Stimulated activated CD4-positive, alpha-beta T cell treated with anti-CD3 and anti-CD28 coated beads, Interleukin-15, amount 100 ng/mL, for 1 hour (primary cell): ENCODE measurements around the gene SENP1.

Experiments
- DNase-seq, 2 donors: peaks; one replicate each; pipeline ENCODE4 v3.0.0-alpha.2; 2020; ENCODE audit warnings: low read depth in 1 of 2, low spot score in 1 of 2

The SENP1 gene

DNA sequence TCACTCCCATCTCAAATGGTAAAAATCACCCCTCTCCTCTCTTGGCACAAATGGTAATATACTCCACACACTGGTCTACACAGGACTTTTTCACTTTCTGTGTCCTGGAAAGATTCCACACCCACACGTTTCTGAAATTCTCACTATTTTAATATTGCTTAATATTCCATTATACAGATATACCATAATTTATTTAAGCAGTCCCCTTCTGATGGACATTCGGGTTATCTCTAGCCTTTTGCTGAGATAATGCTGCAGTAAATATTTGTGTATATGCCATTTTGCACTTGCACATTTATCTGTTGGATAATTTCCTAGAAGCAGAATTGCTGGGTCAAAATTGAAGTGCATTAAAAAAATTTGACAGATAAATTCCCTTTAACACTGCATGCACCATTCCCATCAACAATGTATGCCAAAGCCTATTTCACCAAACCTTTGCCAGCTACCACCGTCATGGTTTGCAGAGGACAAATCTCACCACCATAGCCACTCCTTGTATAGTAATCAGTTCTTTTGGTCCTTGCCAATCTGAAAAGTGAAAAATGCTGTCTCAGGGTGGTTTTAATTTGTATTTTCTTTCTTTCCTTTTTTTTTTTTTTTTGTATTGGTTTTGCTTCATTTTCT lies 86.1 kb downstream of the SENP1 start:
- no peak for DNase-seq

DNA sequence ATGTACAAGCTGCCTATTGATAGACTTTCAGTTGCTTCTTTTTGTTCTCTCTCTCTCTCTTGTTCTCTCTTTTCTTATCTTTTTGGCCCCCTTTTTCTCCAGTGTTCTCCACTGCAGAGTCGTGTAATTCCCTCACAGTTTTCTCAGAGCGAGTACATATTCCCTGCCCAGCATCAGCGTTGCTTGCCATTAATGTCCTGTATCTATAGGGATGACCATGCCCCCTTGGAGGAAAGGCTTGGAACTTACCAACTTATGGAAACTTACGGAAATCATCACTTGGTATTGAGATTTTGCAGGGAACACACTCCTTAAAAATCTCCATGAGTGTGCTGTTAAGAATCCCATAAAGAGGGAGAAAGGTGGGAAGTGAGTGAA lies 87.3 kb downstream of the SENP1 start:
- no peak for DNase-seq

DNA sequence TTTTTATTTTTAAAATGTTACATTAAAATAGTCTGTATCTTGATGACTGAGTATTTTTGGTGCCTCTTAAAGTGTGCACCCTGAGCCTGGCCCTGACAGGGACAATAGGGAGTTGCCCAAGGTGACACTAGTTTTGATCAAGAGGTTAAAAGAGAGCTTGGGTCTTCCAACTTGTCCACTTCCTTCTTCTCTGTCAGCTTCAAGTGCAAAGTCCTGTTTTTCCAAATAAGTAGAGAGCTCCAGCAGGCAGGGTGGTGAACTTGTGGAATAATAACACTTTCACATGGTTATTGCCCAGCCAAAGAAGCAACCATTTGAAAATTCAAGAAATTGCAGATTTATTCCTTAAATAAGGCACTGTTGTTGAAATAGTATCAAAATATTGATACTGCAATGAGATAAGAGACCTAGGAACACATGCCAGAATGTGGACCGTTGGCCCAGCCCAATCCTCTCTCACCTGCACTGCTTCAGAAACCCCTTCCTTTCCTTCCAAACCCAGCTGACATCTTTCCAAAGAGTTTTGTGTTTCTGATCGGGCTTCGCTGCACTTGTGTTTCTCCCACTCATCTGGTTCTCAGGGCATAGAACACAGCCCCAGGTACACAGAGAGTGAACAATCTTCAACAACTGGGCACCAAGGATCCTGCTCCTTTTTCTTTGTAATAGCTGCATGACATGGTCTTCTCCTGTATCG lies 87.8 kb downstream of the SENP1 start:
- DNase-seq, result no peak

DNA sequence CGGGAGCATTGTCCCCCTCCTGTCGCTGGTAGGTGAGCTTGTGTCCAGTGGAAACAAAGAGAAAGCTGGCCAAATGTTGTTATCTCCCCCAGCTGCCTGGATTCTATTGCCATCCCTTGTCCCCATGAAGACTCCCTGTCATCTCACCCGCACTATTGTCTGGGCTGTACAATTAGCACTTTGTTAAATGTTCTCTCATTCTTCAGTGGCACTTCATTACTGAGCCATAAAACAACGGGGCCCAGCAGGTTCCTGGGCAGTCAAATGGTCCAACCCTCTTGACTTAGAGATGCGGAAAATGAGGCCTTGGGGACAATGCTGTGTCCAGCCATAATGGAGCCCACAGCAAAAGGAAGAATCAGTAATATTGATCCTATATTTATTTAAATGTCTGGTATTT lies 88.4 kb downstream of the SENP1 start:
- DNase-seq, result no peak

DNA sequence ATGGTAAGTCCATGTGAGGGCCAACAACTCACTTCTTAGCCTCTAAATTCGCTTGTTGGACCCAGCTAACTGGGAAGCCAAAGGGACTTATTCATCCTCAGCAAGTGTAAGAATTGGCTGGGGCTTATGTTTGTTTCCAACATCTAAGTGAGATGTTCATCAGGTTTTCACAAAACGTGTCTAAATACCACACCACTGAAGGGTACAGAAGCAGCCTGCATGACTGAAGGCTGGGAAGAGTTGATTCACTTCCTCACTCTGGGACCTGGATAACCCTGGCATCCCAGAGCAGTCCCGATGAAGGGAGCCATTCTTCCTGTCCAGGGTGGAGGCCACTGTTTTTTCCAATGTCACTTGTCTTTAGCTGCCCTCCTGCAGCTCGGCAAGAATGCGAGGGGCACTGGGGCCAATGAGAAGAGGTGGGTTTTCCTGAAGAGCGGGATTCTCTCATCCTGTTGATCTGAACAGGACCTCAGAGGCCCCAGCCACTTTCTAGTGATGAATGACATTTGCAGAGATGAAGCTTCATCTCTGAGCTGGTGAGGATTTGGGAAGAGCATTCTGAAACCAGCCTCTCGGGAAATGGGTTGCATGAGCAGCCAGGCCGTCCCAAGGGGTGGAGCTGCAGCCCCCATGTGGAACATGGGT lies 89.4 kb downstream of the SENP1 start:
- DNase-seq, result no peak

DNA sequence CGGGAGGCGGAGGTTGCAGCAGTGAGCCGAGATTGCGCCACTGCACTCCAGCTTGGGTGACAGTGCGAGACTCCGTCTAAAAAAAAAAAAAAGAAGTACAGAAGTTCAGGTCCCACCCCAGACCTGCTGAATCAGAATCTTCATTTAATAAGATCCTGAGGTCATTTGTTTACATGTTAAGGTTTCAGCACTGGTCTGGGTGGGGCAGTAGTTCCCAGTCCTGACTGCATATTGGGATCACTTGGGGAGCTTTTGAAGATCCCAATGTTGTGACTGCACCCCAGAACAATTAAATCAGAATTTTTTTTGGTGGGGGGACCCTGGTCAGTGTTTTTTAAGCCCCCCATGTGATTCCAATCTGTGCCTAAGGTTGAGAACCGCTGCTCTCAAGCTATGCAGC lies 89.9 kb downstream of the SENP1 start:
- DNase-seq, result no peak

DNA sequence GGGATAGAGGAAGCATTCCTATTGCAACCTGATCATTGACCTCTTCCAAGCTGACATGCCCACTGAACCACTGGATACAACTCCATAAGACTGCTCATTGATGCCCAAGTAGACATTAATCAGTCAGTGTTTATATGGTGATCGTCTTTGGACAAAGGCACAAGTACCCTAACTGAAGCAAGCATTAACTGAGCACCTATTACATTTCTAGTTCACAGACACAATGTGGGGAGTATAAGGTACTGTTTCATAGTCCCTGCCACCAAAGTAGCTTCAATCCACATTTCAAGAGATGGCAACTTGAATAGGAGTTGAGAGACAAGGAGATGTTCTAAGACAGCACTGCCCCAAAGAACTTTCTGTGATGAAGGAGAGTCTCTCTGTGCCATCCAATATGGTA lies 90.8 kb downstream of the SENP1 start:
- no peak for DNase-seq

DNA sequence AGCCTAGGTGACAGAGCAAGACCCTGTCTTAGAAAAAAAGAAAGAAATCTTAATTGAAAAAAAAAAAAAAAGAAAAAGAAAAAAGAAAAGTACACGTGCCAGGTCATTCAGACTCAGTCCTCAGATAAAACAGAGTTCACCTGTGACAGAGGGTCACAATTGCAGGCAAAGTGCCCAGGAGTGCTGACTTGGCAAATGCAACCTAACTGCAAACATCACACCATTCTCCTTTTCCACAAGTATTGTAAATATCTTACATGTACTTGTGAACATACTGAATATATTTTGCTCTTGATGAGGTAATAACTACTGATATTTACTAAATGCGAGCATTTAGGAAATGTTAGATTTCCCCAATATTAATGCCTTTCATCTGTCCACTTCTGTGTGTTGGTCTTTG lies 92.6 kb downstream of the SENP1 start:
- no peak for DNase-seq

DNA sequence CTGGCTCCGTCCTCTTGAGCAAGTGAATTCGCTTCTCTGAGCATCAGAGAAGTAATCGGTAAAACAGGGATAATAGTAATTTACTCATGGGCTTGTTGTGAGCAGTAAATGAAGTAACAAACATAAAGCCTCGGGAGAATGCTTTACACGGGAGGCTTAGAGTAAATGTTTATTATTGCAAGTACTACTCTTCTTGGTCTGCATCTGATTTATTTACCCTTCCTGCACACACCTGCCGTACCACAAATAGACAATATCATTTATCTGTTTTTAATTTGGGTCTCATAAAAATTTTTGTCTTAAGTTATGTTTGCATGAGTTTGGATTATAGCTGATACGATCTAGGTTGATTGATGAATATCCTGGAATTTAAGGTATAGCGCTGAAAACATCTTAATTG lies 93.8 kb downstream of the SENP1 start:
- DNase-seq, result no peak

DNA sequence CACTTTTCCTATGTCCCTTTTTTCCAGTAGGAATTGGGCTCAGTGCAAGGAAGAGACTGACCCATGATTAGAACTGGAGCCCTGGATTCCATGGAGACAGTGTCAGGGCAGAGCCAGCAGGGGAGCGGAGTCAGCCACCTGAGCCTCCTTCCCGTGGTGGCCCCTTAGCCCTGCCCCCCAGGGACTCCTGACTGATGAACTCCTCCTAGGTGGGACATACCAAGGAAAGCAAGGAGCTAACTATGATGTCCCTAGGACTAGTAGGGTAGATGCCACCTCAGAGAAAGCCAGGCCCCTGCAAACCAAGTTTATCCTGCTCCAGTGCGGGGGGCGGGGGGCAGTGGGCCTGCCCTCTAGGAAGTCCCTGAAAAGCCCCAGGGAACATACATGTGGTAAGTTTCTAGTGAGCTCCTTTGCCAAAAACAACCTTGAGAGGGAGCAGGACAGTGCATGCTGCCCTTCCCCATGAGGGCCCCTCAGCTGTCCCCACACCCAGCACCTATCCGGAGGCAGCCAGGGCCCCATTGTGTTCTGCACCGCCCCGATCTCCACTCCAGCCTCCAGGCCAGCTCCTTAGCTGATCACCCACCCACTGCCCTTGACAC lies 95.4 kb downstream of the SENP1 start:
- no peak for DNase-seq

DNA sequence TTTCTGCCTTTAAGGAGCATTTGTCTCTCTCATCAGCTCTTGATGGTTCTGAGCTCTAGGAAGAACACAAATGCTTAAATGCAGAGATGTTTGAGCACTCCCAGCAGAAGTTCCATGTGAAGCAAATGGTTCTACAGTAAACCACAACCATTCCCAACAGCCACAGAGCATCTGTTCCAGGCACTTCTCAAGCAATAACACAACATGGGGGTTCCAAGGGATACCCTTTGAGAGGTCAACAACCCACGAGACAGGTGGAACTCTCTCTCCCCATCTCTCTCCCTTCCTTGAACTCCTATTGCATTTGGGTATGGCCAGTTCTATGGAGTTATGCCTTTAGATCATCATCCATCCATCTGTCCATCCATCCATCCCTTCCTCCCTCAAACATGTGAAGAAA lies 96.4 kb downstream of the SENP1 start:
- no peak for DNase-seq

DNA sequence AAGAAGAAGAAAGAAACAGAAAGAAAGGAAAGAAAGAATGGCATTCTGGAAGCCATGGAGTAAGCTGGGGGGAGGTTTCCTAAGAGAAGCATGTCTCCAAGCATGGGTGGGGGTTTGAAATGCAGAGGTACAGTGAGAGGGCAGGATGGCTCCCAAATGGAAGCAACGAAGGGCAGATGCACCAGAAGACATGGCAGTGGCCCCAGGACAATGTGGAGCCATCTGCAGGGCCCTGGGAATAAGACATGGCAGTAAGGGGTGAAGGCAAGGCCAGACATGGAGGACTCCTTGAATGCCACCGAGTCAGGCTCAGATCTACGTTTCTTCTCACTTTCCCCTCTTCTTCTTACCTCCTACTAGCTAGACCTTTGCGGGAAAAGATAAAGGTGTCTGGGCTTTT lies 96.9 kb downstream of the SENP1 start:
- no peak for DNase-seq

DNA sequence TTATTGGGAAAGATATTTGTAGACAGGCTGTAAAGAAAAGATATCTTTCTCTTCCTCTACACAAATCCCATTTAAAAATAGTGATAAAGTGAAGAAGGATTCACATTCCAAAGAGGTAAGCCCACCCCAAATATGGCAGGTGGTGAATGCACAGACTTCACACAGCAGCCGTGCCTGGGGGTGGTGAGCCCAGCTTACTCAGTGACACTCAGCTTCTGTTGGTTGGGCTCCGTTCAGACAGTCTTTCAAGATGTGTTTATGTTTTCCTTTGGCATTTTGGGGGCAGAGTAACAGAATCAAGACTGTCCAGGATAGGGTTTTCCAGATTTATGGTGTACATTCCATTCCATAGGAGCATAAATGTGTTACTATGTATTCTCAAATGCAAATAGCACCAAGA lies 97.5 kb downstream of the SENP1 start:
- no peak for DNase-seq

DNA sequence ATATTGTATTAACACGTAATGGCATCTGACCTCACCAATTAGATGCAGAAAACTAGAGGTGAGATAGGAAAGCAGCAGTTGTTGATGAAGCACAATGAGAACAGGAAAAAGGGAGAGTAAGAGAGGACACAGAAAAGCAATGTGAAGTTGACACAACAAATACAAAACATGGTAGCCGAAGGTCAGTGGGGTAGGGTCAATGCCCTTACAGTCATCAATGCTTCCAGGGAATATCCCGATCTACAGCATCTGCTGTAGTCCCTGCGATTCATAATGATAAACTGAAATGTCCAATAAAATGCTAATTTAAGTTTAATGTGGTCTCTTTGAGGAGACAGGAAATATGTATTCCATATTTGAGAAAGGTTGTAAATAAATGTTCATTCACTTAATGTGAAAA lies 98.7 kb downstream of the SENP1 start:
- DNase-seq, result no peak

DNA sequence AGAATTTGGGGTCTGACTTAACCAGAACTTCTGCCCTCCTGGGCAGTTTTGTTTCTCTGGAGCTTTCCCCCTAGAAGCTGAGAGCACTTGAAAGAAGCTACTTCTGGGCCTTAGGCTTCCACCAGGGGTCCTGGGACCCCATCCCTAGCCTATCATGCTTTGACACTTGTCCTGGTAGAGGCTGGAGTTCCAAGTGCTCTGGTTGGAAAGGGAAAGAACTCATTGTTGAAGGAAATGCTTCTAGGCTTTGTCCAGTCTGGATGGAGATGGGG lies 100.2 kb downstream of the SENP1 start:
- no peak for DNase-seq

DNA sequence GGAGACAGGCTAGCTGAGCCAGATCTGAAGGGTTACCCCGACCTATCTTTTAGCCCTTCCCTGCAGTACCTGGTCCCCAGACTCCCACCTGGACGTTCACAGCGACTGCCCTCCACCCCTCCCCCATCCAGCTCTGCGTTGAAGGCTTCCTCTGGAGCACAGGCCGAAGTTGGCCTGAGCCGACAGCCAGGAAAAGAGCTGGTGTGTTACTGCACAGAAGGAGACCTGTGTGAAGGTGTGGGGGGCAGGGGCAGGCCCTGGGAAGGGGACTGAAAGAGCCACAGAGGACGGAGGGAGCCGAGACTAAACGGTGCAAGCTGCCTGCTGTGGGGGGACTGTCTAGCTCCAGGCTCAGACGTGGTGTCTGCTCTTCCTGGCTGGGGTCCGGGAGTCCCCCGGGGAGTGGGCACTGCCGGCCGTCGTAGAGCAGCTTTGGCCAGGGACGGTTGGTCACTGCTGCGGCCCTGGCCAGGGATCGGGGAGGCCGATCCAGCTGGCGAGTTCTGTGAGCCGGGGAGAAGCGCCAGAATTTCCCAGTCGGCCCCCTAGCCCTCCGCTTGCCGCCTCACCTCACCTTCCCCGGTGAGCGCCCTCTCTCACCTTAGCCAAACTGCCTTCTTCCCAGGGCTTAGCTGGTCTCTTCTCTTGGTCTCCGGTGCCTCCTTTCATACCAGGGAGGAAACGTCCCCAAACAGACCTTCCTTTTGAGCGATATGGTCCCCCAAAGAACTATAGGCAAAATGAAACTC lies 100.7 kb downstream of the SENP1 start:
- DNase-seq, result no peak

DNA sequence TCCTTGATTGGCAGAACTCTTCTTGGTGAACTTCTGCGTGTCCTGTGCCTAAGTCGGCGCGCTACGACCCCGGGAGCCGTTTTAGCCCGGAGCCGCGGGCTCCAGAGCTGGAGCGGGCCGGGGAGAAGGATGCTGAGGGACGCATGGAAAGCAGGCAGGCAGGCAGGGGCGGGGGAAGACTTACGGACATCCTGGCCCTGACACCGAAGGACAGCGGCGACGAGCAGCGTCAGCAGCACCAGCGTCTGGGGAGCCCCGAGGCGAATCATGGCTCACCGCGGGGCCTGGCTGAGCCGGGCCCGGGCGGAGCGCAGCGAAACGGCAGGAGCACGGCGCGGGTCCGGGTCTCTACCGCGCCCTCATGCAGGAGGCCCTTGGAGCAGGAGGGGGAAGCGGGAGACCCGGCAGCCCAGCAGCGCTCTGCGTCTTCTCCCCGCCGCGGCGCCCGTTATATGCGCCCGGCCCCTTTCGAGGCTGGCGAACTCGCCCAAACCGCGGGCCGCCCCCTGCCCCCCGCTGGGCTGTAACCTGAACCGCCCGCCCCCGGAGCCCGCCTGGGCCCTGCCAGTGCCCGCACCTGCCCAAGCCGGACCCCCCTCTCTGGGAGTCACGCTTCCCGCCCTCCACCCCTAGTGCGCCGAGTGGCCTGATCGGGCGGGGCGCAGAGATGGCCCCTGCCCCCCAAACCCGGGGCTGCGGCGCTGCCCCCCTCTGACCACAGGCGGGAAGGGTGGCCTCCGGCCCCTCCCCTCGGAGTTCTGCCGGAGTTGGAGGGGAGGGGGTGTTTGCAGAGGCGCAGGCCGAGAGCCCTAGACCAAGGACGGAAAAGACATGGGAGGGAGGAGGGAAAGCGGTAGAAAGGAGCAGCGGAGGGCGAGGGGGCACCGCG lies 101.6 kb downstream of the SENP1 start, which contains the start of gene COL2A1:
Gene COL2A1, minus strand, starts transcription at position 424 of the 889 bp plus-strand sequence. Its CDS starts 155 bp downstream, at position 269.
- DNase-seq, result no peak

DNA sequence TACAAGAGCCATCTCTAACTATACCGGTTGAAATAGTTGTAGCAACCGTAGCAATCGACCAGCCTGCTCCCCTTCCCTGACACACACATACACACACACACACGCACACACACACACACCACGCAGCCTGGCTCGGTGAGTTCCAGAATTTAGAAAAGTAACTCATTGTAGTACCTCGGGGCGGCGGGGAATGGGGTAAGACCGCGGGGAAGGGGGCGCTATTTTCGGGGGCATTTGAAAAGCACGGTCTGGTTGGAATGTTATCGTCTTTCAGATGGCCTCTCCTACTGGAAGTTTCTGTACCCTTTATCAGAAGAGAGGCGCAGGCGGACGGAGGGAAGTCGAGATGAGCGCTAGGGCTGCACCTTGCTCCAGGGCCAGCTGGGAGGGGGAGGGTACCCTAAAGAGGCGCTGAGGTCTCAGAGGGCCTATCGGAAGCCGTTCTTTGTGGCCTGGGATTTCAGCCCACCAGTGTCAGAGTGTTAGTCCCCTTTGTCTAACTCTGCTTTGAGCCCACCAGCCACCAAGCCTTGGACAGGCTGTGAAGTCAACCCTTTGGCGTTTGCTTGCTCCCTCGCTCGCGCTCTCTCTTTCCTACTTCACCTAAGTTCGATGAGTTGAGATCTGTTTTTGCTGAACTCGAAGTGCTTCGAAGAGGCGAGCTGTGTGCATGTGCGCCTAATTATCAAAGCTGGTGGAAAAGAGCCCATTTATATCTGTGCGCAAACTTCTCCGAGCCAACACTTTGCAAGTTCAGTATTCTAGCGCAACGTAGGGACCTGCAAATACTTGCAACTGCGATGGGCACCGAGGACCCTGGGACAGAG lies 102.4 kb downstream of the SENP1 start:
- no peak for DNase-seq

DNA sequence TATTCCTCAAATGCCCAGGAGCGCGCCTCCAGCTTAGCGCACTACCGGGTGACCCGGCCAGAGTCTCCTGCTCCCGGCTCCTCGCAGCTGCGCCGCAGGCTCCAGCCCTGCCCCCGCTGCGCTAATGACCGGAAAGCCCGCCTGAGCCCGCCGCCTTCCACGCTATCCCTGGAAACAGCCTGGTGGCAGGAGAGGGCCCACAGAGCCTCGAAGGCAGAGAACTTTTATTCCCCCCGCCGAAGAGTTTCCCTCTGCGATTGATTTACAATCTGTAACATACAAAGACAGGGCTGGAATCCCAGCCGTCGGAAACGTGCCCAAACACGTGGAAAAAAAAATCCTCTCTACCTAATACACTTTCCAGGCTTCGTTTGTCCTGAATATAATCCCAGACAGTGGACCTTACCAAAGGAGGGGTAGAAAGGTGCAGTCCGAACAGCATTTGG lies 103.1 kb downstream of the SENP1 start:
- no peak for DNase-seq

DNA sequence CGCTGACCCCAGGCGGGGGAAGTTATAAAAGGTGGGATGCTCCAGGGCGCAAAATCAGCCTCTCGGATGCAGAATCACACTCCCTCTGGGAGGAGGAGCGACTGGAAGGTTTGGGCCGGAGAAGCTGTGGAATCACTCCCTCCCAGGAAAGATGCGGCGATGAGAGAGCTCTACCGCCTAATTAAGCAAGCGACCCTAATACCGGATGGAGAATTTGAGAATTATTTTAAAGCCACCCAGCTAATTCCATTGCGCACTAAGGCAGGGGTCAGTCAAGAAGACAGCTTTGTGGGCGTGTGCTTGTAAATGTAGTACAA lies 103.5 kb downstream of the SENP1 start:
- DNase-seq, result no peak
